Measurements from ENCODE around the gene EFHC2.
"Not testable (repeated sequence)": the region's sequence is repeated elsewhere in the genome, so short reads cannot be mapped to it uniquely, and the experiment has no call there.

EFHC2 gene

GRCh38 chrX:44253575-44253942, 89.9 kb downstream of the EFHC2 start:
- Histone ChIP-seq H3K27ac (replicated peaks; ENCODE audit: low read length) (no peak overlapping the region), H3K4ac (ENCODE audit: low read length) (no peak overlapping the region), H2AK5ac (ENCODE audit: low read depth, low read length) (no peak overlapping the region), H3K9me3 (replicated peaks in 1 of 2; ENCODE audit: control insufficient read depth in 2 of 2, insufficient read depth in 1 of 2, low read depth in 1 of 2, low read length in 2 of 2) (no peaks in the 10 kb centered on the region), H3K4me2 (ENCODE audit: insufficient read depth, low read length, poor library complexity, severe bottlenecking) (no peak overlapping the region), H2BK15ac (ENCODE audit: low read length) (no peak overlapping the region), H4K8ac (ENCODE audit: low read depth, low read length) (no peak overlapping the region), H2AFZ (ENCODE audit: low read length) (peak overlapping the region; percentile 81), H3K23ac (ENCODE audit: low read depth, low read length, poor library complexity) (no peak overlapping the region), H3K79me1 (ENCODE audit: low read depth, low read length) (no peaks in the 10 kb centered on the region), H3K14ac (ENCODE audit: low read length) (no peak overlapping the region), H2BK120ac (ENCODE audit: low read depth, low read length) (no peak overlapping the region), H2BK12ac (ENCODE audit: low read length) (no peak overlapping the region), H3K27me3 (ENCODE audit: control insufficient read depth in 3 of 3, insufficient read depth in 3 of 3, low read depth in 1 of 3, low read length in 3 of 3) (no peaks in the 10 kb centered on the region), H3K4me3 (ENCODE audit: low read length in 2 of 2) (no peak overlapping the region), H3K18ac (ENCODE audit: low read length) (no peak overlapping the region), H3K4me1 (ENCODE audit: control insufficient read depth in 2 of 2, insufficient read depth in 1 of 2, low read depth in 1 of 2, low read length in 2 of 2) (no peaks in the 10 kb centered on the region), H3K9ac (ENCODE audit: low read depth, low read length, poor library complexity) (no peak overlapping the region), H2BK5ac (ENCODE audit: low read length) (no peak overlapping the region), H3K36me3 (replicated peaks in 1 of 2; ENCODE audit: control insufficient read depth in 2 of 2, insufficient read depth in 2 of 2, low read length in 2 of 2) (no peaks in the 10 kb centered on the region), H4K91ac (ENCODE audit: low read depth, low read length, poor library complexity) (no peak overlapping the region)
- DNase-seq (ENCODE audit: low spot score), result no peak
- no CpG with 5 or more reads among the region's 4 CpGs for WGBS, 2 donors (ENCODE audit: extremely low coverage in 2 of 2, insufficient read length in 2 of 2, insufficient replicate concordance in 1 of 2)

- not testable (repeated sequence) for H3K14ac ChIP-seq (ENCODE audit: low read length); H3K9ac ChIP-seq (ENCODE audit: low read depth, low read length, poor library complexity); H3K18ac ChIP-seq (ENCODE audit: low read length); H3K27me3 ChIP-seq (ENCODE audit: control insufficient read depth in 3 of 3, insufficient read depth in 3 of 3, low read depth in 1 of 3, low read length in 3 of 3); H3K27ac ChIP-seq (replicated peaks; ENCODE audit: low read length); H3K4me2 ChIP-seq (ENCODE audit: insufficient read depth, low read length, poor library complexity, severe bottlenecking); H3K79me1 ChIP-seq (ENCODE audit: low read depth, low read length); H2BK15ac ChIP-seq (ENCODE audit: low read length); H3K9me3 ChIP-seq (replicated peaks in 1 of 2; ENCODE audit: control insufficient read depth in 2 of 2, insufficient read depth in 1 of 2, low read depth in 1 of 2, low read length in 2 of 2); H2BK12ac ChIP-seq (ENCODE audit: low read length); DNase-seq (ENCODE audit: low spot score); H2AK5ac ChIP-seq (ENCODE audit: low read depth, low read length); H3K4me3 ChIP-seq (ENCODE audit: low read length in 2 of 2); H4K8ac ChIP-seq (ENCODE audit: low read depth, low read length); H2BK5ac ChIP-seq (ENCODE audit: low read length); H3K23ac ChIP-seq (ENCODE audit: low read depth, low read length, poor library complexity); H3K4me1 ChIP-seq (ENCODE audit: control insufficient read depth in 2 of 2, insufficient read depth in 1 of 2, low read depth in 1 of 2, low read length in 2 of 2); H4K91ac ChIP-seq (ENCODE audit: low read depth, low read length, poor library complexity); H3K36me3 ChIP-seq (replicated peaks in 1 of 2; ENCODE audit: control insufficient read depth in 2 of 2, insufficient read depth in 2 of 2, low read length in 2 of 2); H2BK120ac ChIP-seq (ENCODE audit: low read depth, low read length); H3K4ac ChIP-seq (ENCODE audit: low read length)
- no CpG with 5 or more reads among the region's 17 CpGs for WGBS, 2 donors (ENCODE audit: extremely low coverage in 2 of 2, insufficient read length in 2 of 2, insufficient replicate concordance in 1 of 2)
- H2AFZ ChIP-seq (ENCODE audit: low read length), result peak overlapping the region; percentile 81
Observed at GRCh38 chrX:44252688-44253574, 90.5 kb downstream of the EFHC2 start.

- no peaks in the 10 kb centered on the region for H3K9me3 ChIP-seq (replicated peaks in 1 of 2; ENCODE audit: control insufficient read depth in 2 of 2, insufficient read depth in 1 of 2, low read depth in 1 of 2, low read length in 2 of 2)
- H2BK5ac ChIP-seq (ENCODE audit: low read length), result no peak overlapping the region
- H3K4me2 ChIP-seq (ENCODE audit: insufficient read depth, low read length, poor library complexity, severe bottlenecking), result no peak overlapping the region
- WGBS, 2 donors (ENCODE audit: extremely low coverage in 2 of 2, insufficient read length in 2 of 2, insufficient replicate concordance in 1 of 2), result no CpG with 5 or more reads among the region's 4 CpGs
- no peak overlapping the region for H3K23ac ChIP-seq (ENCODE audit: low read depth, low read length, poor library complexity)
- H3K36me3 ChIP-seq (replicated peaks in 1 of 2; ENCODE audit: control insufficient read depth in 2 of 2, insufficient read depth in 2 of 2, low read length in 2 of 2), result no peaks in the 10 kb centered on the region
- H3K18ac ChIP-seq (ENCODE audit: low read length), result no peak overlapping the region
- no peak overlapping the region for H3K4ac ChIP-seq (ENCODE audit: low read length)
- H3K9ac ChIP-seq (ENCODE audit: low read depth, low read length, poor library complexity), result no peak overlapping the region
- H3K14ac ChIP-seq (ENCODE audit: low read length), result no peak overlapping the region
- no peak overlapping the region for H4K91ac ChIP-seq (ENCODE audit: low read depth, low read length, poor library complexity)
- no peak overlapping the region for H2BK120ac ChIP-seq (ENCODE audit: low read depth, low read length)
- H3K4me1 ChIP-seq (ENCODE audit: control insufficient read depth in 2 of 2, insufficient read depth in 1 of 2, low read depth in 1 of 2, low read length in 2 of 2), result no peaks in the 10 kb centered on the region
- H3K4me3 ChIP-seq (ENCODE audit: low read length in 2 of 2), result no peak overlapping the region
- no peak for DNase-seq (ENCODE audit: low spot score)
- no peak overlapping the region for H2BK12ac ChIP-seq (ENCODE audit: low read length)
- no peak overlapping the region for H2AK5ac ChIP-seq (ENCODE audit: low read depth, low read length)
- no peak overlapping the region for H4K8ac ChIP-seq (ENCODE audit: low read depth, low read length)
- no peaks in the 10 kb centered on the region for H3K27me3 ChIP-seq (ENCODE audit: control insufficient read depth in 3 of 3, insufficient read depth in 3 of 3, low read depth in 1 of 3, low read length in 3 of 3)
- no peak overlapping the region for H3K27ac ChIP-seq (replicated peaks; ENCODE audit: low read length)
- H3K79me1 ChIP-seq (ENCODE audit: low read depth, low read length), result no peaks in the 10 kb centered on the region
- no peak overlapping the region for H2BK15ac ChIP-seq (ENCODE audit: low read length)
- H2AFZ ChIP-seq (ENCODE audit: low read length), result no peak overlapping the region
Observed at GRCh38 chrX:44247468-44247867, 96.0 kb downstream of the EFHC2 start.

- Histone ChIP-seq H3K79me1 (ENCODE audit: low read depth, low read length) (no peaks in the 10 kb centered on the region), H3K4me3 (ENCODE audit: low read length in 2 of 2) (no peak overlapping the region)
Observed at GRCh38 chrX:44246826-44247225, 96.6 kb downstream of the EFHC2 start.

More at GRCh38 chrX:44246826-44247225, 96.6 kb downstream of the EFHC2 start:
- Histone ChIP-seq H3K9me3 (replicated peaks in 1 of 2; ENCODE audit: control insufficient read depth in 2 of 2, insufficient read depth in 1 of 2, low read depth in 1 of 2, low read length in 2 of 2) (no peaks in the 10 kb centered on the region), H2BK12ac (ENCODE audit: low read length) (no peak overlapping the region), H3K23ac (ENCODE audit: low read depth, low read length, poor library complexity) (no peak overlapping the region), H3K14ac (ENCODE audit: low read length) (no peak overlapping the region), H2AFZ (ENCODE audit: low read length) (no peak overlapping the region), H2BK15ac (ENCODE audit: low read length) (no peak overlapping the region), H3K27me3 (ENCODE audit: control insufficient read depth in 3 of 3, insufficient read depth in 3 of 3, low read depth in 1 of 3, low read length in 3 of 3) (no peaks in the 10 kb centered on the region), H3K18ac (ENCODE audit: low read length) (no peak overlapping the region), H2BK120ac (ENCODE audit: low read depth, low read length) (no peak overlapping the region), H3K27ac (replicated peaks; ENCODE audit: low read length) (no peak overlapping the region), H3K4me1 (ENCODE audit: control insufficient read depth in 2 of 2, insufficient read depth in 1 of 2, low read depth in 1 of 2, low read length in 2 of 2) (no peaks in the 10 kb centered on the region), H4K8ac (ENCODE audit: low read depth, low read length) (no peak overlapping the region), H3K36me3 (replicated peaks in 1 of 2; ENCODE audit: control insufficient read depth in 2 of 2, insufficient read depth in 2 of 2, low read length in 2 of 2) (no peaks in the 10 kb centered on the region), H3K4me2 (ENCODE audit: insufficient read depth, low read length, poor library complexity, severe bottlenecking) (no peak overlapping the region), H2BK5ac (ENCODE audit: low read length) (no peak overlapping the region), H2AK5ac (ENCODE audit: low read depth, low read length) (no peak overlapping the region), H4K91ac (ENCODE audit: low read depth, low read length, poor library complexity) (no peak overlapping the region), H3K9ac (ENCODE audit: low read depth, low read length, poor library complexity) (no peak overlapping the region), H3K4ac (ENCODE audit: low read length) (no peak overlapping the region)
- no peak for DNase-seq (ENCODE audit: low spot score)
- WGBS, 2 donors (ENCODE audit: extremely low coverage in 2 of 2, insufficient read length in 2 of 2, insufficient replicate concordance in 1 of 2), result no CpG with 5 or more reads among the region's 2 CpGs

Data from neuronal stem cell (in vitro differentiated cells).